HG03196 (cell line): ENCODE data around the gene PRPH2.
"Not testable (repeated sequence)": the region's sequence is repeated elsewhere in the genome, so short reads cannot be mapped to it uniquely, and the experiment has no call there.

Experiments
- ATAC-seq: cut with Tn5 transposase; IDR thresholded peaks from one replicate; pipeline ENCODE4 v1.9.1; 2021; ENCODE audit not compliant: unreplicated experiment

Gene PRPH2

GRCh38 chr6:42702200-42702599 lies 20.2 kb downstream of the PRPH2 start:
- no peak for ATAC-seq

GRCh38 chr6:42698217-42698616 lies 24.2 kb downstream of the PRPH2 start:
- ATAC-seq = no peak

- ATAC-seq = no peak
Observed at GRCh38 chr6:42697268-42697655, 25.1 kb downstream of the PRPH2 start.

- no peak for ATAC-seq
Observed at GRCh38 chr6:42696526-42697267, 25.7 kb downstream of the PRPH2 start.

GRCh38 chr6:42694586-42694985 lies 27.8 kb downstream of the PRPH2 start:
- ATAC-seq = no peak

GRCh38 chr6:42693725-42694323 lies 28.6 kb downstream of the PRPH2 start:
- ATAC-seq = no peak

- ATAC-seq = no peak
Observed at GRCh38 chr6:42692137-42692911, 30.1 kb downstream of the PRPH2 start.

GRCh38 chr6:42690872-42691271 lies 31.5 kb downstream of the PRPH2 start:
- no peak for ATAC-seq

- ATAC-seq = no peak
Observed at GRCh38 chr6:42690151-42690702, 32.2 kb downstream of the PRPH2 start.

GRCh38 chr6:42689371-42689770 lies 33.0 kb downstream of the PRPH2 start:
- no peak for ATAC-seq

GRCh38 chr6:42688281-42688680 lies 34.1 kb downstream of the PRPH2 start:
- no peak for ATAC-seq

GRCh38 chr6:42679358-42679757 lies 43.0 kb downstream of the PRPH2 start:
- ATAC-seq = no peak

GRCh38 chr6:42674780-42675179 lies 47.6 kb downstream of the PRPH2 start:
- no peak for ATAC-seq

GRCh38 chr6:42674368-42674767 lies 48.0 kb downstream of the PRPH2 start:
- not testable (repeated sequence) for ATAC-seq

GRCh38 chr6:42664718-42665117 lies 57.7 kb downstream of the PRPH2 start:
- no peak for ATAC-seq

GRCh38 chr6:42661540-42662153 lies 60.8 kb downstream of the PRPH2 start:
- no peak for ATAC-seq

- no peak for ATAC-seq
Observed at GRCh38 chr6:42659806-42660205, 62.6 kb downstream of the PRPH2 start.

GRCh38 chr6:42653851-42654250 lies 68.5 kb downstream of the PRPH2 start:
- ATAC-seq = no peak

- ATAC-seq = no peak
Observed at GRCh38 chr6:42652024-42652746, 70.2 kb downstream of the PRPH2 start.
